Osteoblast (primary cell): ENCODE measurements around the gene SUGCT. TPM values are rescaled to one million over a fixed set of nuclear protein-coding genes. Genes with fewer than 3 reads are reported as not detected.

ENCODE experiments used
- DNase-seq: peaks from one replicate; pipeline ENCODE4 v3.0.0; 2011; ENCODE audit warnings: low spot score, mixed read lengths; ENCODE audit not compliant: insufficient read length; ENCODE audit errors: missing footprints
- H2AFZ ChIP-seq: 2 replicates; pipeline ENCODE4 v1.6.0; 2011; ENCODE audit warnings: mild to moderate bottlenecking, low read length
- H3K27ac ChIP-seq: 2 replicates; pipeline ENCODE4 v1.5.1; 2011; ENCODE audit warnings: mild to moderate bottlenecking, low read depth, low read length, moderate library complexity
- H3K27me3 ChIP-seq: 2 replicates; pipeline ENCODE4 v1.6.0; 2012; ENCODE audit warnings: mild to moderate bottlenecking, control low read depth, inconsistent platforms, low read length, moderate library complexity; ENCODE audit not compliant: insufficient read depth
- H3K36me3 ChIP-seq: 2 replicates; pipeline ENCODE4 v1.5.1; 2011; ENCODE audit warnings: mild to moderate bottlenecking, low read length, control low read depth, moderate library complexity; ENCODE audit not compliant: insufficient read depth
- H3K4me1 ChIP-seq: 2 replicates; pipeline ENCODE4 v1.5.1; 2011; ENCODE audit warnings: mild to moderate bottlenecking, low read length, control low read depth, moderate library complexity; ENCODE audit not compliant: insufficient read depth
- H3K4me2 ChIP-seq: 2 replicates; pipeline ENCODE4 v1.6.0; 2011; ENCODE audit warnings: mild to moderate bottlenecking, low read length; ENCODE audit not compliant: insufficient read depth
- H3K4me3 ChIP-seq: fragments of 200-600 bp; sonication (generic); 3 replicates; pipeline ENCODE4 v1.5.1; 2012; ENCODE audit warnings: mild to moderate bottlenecking, low read length, inconsistent platforms; ENCODE audit not compliant: insufficient read depth
- H3K79me2 ChIP-seq: 2 replicates; pipeline ENCODE4 v1.6.0; 2012; ENCODE audit warnings: mild to moderate bottlenecking, low read length, control low read depth, inconsistent platforms; ENCODE audit not compliant: insufficient read depth
- H3K9me3 ChIP-seq: 2 replicates; pipeline ENCODE4 v1.5.1; 2011; ENCODE audit warnings: low read depth, low read length, control low read depth
- H4K20me1 ChIP-seq: 2 replicates; pipeline ENCODE4 v1.6.0; 2012; ENCODE audit warnings: mild to moderate bottlenecking, low read length, control low read depth; ENCODE audit not compliant: insufficient read depth
- CTCF ChIP-seq: IDR thresholded peaks from 2 replicates; pipeline ENCODE4 v1.5.1; 2011; ENCODE audit warnings: mild to moderate bottlenecking, low read depth, low read length, moderate library complexity; ENCODE audit errors: extremely low read depth
- total RNA-seq: library from RNA; depleted of rRNA; stranded (reverse); fragments of >200 nt; gene quantifications from 2 replicates; pipeline ENCODE4 v1.2.3, GENCODE V29; 2012

Gene SUGCT
- total RNA-seq, 1 donor, result 21.7 TPM

- no peaks in the 10 kb centered on the region for H3K79me2 ChIP-seq
- no peak overlapping the region for H3K4me2 ChIP-seq
- no peak overlapping the region for H3K4me3 ChIP-seq
- no peaks in the 10 kb centered on the region for H3K36me3 ChIP-seq
- no peaks in the 10 kb centered on the region for H3K27me3 ChIP-seq
- H4K20me1 ChIP-seq, result no peaks in the 10 kb centered on the region
- H3K9me3 ChIP-seq, result no peaks in the 10 kb centered on the region
- DNase-seq, result no peak
- H2AFZ ChIP-seq, result no peak overlapping the region
- H3K4me1 ChIP-seq, result peaks cover 46% of the 10 kb centered on the region
- TF ChIP-seq CTCF, result no peak
- H3K27ac ChIP-seq, result no peak overlapping the region
These were observed 562.8 kb downstream of the SUGCT start for GRCh38 chr7:40697653-40698052.

- H2AFZ ChIP-seq, result peak overlapping the region; percentile 42
- peak; percentile 15 for DNase-seq
- H4K20me1 ChIP-seq, result no peaks in the 10 kb centered on the region
- peak overlapping the region; percentile 44 for H3K27ac ChIP-seq
- H3K36me3 ChIP-seq, result no peaks in the 10 kb centered on the region
- H3K4me3 ChIP-seq, result no peak overlapping the region
- H3K4me1 ChIP-seq, result peaks cover 46% of the 10 kb centered on the region
- H3K79me2 ChIP-seq, result no peaks in the 10 kb centered on the region
- peak overlapping the region; percentile 7 for H3K4me2 ChIP-seq
- TF ChIP-seq CTCF, result no peak
- H3K27me3 ChIP-seq, result no peaks in the 10 kb centered on the region
- no peaks in the 10 kb centered on the region for H3K9me3 ChIP-seq
These were observed 563.6 kb downstream of the SUGCT start for GRCh38 chr7:40698214-40698920.

GRCh38 chr7:40698921-40699260, 564.1 kb downstream of the SUGCT start:
- Histone ChIP-seq H3K4me2 (no peak overlapping the region), H4K20me1 (no peaks in the 10 kb centered on the region), H3K27me3 (no peaks in the 10 kb centered on the region), H3K27ac (peak overlapping the region; percentile 44), H3K4me3 (no peak overlapping the region), H2AFZ (no peak overlapping the region), H3K36me3 (no peaks in the 10 kb centered on the region), H3K4me1 (peaks cover 46% of the 10 kb centered on the region), H3K79me2 (no peaks in the 10 kb centered on the region), H3K9me3 (no peaks in the 10 kb centered on the region)
- TF ChIP-seq CTCF, result no peak
- no peak for DNase-seq

- H4K20me1 ChIP-seq, result no peaks in the 10 kb centered on the region
- DNase-seq, result peak; percentile 66
- no peaks in the 10 kb centered on the region for H3K27me3 ChIP-seq
- H3K9me3 ChIP-seq, result no peaks in the 10 kb centered on the region
- H3K4me2 ChIP-seq, result peak overlapping the region; percentile 59
- H3K79me2 ChIP-seq, result no peaks in the 10 kb centered on the region
- TF ChIP-seq CTCF, result peak; percentile 22
- H3K27ac ChIP-seq, result peak overlapping the region; percentile 87
- H2AFZ ChIP-seq, result peak overlapping the region; percentile 74
- peaks cover 46% of the 10 kb centered on the region for H3K4me1 ChIP-seq
- no peaks in the 10 kb centered on the region for H3K36me3 ChIP-seq
- no peak overlapping the region for H3K4me3 ChIP-seq
These were observed 566.0 kb downstream of the SUGCT start for GRCh38 chr7:40700653-40701421.
